Fibroblast of lung (primary cell): Measurements from ENCODE around the gene RSPH9.

ENCODE experiments used
- EZH2 ChIP-seq: IDR thresholded peaks from 2 replicates; pipeline ENCODE4 v1.5.1; 2012; ENCODE audit warnings: low read length, control low read depth, mild to moderate bottlenecking; ENCODE audit errors: missing control alignments
- TF ChIP-seq, protein P1 (sequence below), 2 donors: IDR thresholded peaks in 1 of 2; conservative IDR thresholded peaks in 1 of 2; 1 replicate in 1 of 2; 2 replicates in 1 of 2; pipeline ENCODE4 v1.5.1; 2011 to 2012; ENCODE audit warnings: low read length in 2 of 2, control low read depth in 1 of 2, inconsistent platforms in 1 of 2, low read depth in 1 of 2, mild to moderate bottlenecking in 1 of 2

DNA sequence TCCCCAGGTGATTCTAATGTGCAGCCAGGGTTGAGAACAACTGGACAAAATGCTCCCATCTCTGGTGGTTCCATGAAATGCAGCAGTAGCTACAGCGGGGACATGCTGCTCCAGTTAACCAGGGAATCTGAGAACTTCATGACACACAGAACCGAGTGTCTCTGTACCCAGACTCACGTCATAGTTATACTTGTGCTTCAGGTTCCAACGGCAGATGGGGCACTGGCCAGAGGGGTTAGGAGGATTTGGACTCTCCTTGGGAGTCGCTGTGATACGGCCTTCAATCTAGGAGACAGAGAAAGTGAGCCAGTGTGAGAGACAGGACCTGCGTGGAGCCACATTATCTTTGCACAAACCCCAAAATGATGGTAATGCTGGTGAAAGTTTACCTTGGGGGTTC lies 33.5 kb downstream of the RSPH9 start:
- TF ChIP-seq, protein P1, sequence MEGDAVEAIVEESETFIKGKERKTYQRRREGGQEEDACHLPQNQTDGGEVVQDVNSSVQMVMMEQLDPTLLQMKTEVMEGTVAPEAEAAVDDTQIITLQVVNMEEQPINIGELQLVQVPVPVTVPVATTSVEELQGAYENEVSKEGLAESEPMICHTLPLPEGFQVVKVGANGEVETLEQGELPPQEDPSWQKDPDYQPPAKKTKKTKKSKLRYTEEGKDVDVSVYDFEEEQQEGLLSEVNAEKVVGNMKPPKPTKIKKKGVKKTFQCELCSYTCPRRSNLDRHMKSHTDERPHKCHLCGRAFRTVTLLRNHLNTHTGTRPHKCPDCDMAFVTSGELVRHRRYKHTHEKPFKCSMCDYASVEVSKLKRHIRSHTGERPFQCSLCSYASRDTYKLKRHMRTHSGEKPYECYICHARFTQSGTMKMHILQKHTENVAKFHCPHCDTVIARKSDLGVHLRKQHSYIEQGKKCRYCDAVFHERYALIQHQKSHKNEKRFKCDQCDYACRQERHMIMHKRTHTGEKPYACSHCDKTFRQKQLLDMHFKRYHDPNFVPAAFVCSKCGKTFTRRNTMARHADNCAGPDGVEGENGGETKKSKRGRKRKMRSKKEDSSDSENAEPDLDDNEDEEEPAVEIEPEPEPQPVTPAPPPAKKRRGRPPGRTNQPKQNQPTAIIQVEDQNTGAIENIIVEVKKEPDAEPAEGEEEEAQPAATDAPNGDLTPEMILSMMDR (conservative IDR thresholded peaks at IDR 0.05 in 1 of 2, IDR thresholded peaks at IDR 0.05 in 1 of 2; ENCODE audit: low read depth in 1 of 2, low read length in 2 of 2), result no peak
- TF ChIP-seq EZH2, result no peak
